ENCODE results near the gene CRIP2.

DNA sequence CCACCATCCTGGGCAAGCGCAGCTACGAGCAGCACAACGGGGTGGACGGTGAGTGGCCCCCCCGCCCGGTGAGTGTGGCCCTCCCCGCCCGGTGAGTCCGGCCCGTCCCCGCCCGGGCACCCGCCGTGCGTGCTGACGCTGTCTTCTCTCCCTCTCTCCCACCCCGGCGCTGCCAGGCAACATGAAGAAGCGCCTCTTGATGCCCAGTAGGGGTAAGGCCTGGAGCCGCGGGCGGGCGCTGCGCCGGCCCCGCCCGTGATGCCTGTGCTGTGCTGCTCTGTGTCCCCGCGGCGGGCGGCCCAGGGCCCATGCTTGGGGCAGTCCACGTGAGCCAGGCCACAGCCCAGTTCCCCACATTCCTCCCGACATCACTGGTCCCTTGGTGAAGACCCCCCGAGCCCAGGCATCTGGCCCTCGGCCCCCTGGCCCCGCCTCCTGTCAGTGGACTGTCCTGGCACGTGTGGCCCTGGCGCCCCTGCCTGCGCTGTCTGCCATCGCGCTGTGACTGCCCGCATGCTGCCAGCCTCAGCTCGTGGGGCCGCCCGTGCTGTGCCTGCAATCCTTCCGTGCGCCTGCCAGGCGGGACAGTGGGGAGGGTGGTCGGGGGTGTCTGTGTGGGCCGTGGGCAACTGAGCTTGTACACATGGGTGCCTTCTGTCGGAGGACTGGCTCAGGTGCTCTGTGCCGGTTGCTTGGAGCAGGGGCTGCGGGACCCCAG lies 7.9 kb upstream of the CRIP2 start:
- TF ChIP-seq, protein P1, sequence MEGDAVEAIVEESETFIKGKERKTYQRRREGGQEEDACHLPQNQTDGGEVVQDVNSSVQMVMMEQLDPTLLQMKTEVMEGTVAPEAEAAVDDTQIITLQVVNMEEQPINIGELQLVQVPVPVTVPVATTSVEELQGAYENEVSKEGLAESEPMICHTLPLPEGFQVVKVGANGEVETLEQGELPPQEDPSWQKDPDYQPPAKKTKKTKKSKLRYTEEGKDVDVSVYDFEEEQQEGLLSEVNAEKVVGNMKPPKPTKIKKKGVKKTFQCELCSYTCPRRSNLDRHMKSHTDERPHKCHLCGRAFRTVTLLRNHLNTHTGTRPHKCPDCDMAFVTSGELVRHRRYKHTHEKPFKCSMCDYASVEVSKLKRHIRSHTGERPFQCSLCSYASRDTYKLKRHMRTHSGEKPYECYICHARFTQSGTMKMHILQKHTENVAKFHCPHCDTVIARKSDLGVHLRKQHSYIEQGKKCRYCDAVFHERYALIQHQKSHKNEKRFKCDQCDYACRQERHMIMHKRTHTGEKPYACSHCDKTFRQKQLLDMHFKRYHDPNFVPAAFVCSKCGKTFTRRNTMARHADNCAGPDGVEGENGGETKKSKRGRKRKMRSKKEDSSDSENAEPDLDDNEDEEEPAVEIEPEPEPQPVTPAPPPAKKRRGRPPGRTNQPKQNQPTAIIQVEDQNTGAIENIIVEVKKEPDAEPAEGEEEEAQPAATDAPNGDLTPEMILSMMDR (IDR thresholded peaks at IDR 0.05; ENCODE audit: low read depth, low read length, missing input control): no peak
- TF ChIP-seq EGR1 (IDR thresholded peaks at IDR 0.05; ENCODE audit: low read depth in 2 of 2) (no peak), SP1 (IDR thresholded peaks at IDR 0.05) (no peak), RXRA (IDR thresholded peaks at IDR 0.05) (no peak), TAF1 (conservative IDR thresholded peaks at IDR 0.05) (no peak)
- TF ChIP-seq, protein P2, sequence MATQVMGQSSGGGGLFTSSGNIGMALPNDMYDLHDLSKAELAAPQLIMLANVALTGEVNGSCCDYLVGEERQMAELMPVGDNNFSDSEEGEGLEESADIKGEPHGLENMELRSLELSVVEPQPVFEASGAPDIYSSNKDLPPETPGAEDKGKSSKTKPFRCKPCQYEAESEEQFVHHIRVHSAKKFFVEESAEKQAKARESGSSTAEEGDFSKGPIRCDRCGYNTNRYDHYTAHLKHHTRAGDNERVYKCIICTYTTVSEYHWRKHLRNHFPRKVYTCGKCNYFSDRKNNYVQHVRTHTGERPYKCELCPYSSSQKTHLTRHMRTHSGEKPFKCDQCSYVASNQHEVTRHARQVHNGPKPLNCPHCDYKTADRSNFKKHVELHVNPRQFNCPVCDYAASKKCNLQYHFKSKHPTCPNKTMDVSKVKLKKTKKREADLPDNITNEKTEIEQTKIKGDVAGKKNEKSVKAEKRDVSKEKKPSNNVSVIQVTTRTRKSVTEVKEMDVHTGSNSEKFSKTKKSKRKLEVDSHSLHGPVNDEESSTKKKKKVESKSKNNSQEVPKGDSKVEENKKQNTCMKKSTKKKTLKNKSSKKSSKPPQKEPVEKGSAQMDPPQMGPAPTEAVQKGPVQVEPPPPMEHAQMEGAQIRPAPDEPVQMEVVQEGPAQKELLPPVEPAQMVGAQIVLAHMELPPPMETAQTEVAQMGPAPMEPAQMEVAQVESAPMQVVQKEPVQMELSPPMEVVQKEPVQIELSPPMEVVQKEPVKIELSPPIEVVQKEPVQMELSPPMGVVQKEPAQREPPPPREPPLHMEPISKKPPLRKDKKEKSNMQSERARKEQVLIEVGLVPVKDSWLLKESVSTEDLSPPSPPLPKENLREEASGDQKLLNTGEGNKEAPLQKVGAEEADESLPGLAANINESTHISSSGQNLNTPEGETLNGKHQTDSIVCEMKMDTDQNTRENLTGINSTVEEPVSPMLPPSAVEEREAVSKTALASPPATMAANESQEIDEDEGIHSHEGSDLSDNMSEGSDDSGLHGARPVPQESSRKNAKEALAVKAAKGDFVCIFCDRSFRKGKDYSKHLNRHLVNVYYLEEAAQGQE (IDR thresholded peaks at IDR 0.05): no peak

Data from liver (tissue), 3 donors.